Pancreas (tissue), 10 donors: ENCODE measurements around the gene GRPR. TPM values are rescaled to one million over a fixed set of nuclear protein-coding genes. Genes with fewer than 3 reads are reported as not detected.

Source experiments
- ATAC-seq, 4 donors: fragments of 200-7000 bp; cut with Tn5 transposase; one replicate each; pipeline versions ENCODE4 v1.8.0 to v1.9.1; 2020; ENCODE audit warnings: mild to moderate bottlenecking in 4 of 4, moderate library complexity in 4 of 4
- DNase-seq, 6 donors: peaks; one replicate each; pipeline ENCODE4 v3.0.0-alpha.2; 2020
- FAIRE-seq: peaks from 2 replicates; lab custom pipeline; 2012; peaks lifted over from hg19 to GRCh38; lab: Jason Lieb, UNC
- H3K27ac ChIP-seq, 4 donors: fragments of 200-600 bp; sonication (generic); 1 replicate in 3 of 4; 2 replicates in 1 of 4; pipeline versions ENCODE4 v1.5.0 to v1.8.0; 2020
- H3K27me3 ChIP-seq, 4 donors: fragments of 200-600 bp; one replicate each; pipeline ENCODE4 v1.8.0; 2021
- H3K36me3 ChIP-seq, 3 donors: fragments of 200-600 bp; sonication (generic) in 1 of 3; one replicate each; pipeline versions ENCODE4 v1.5.0 to v1.8.0; 2020 to 2021
- H3K4me1 ChIP-seq, 3 donors: fragments of 200-600 bp; one replicate each; pipeline ENCODE4 v1.8.0; 2021
- H3K4me3 ChIP-seq, 4 donors: fragments of 200-600 bp; sonication (generic) in 2 of 4; one replicate each; pipeline versions ENCODE4 v1.5.0 to v1.8.0; 2020 to 2021
- H3K9me3 ChIP-seq, 4 donors: fragments of 200-600 bp; one replicate each; pipeline ENCODE4 v1.8.0; 2021
- CTCF ChIP-seq, 4 donors: fragments of 200-600 bp; sonication (generic) in 3 of 4; IDR thresholded peaks; one replicate each; pipeline versions ENCODE4 v1.5.0 to v1.8.0; 2021; ENCODE audit warnings: antibody characterized with exemption in 4 of 4
- WGBS, 2 donors: extraction: QIAGEN DNeasy Blood & Tissue Kit; methylation state at CpG; one replicate each; pipeline ENCODE4 v1.1.7; 2013; 5-methylcytosine and 5-hydroxymethylcytosine counted together
- intact Hi-C, 3 donors: fragments of 100-400 bp; cut with DNase I; formaldehyde crosslinking; loops; one replicate each; pipeline versions ENCODE4 v1.11.1 to v1.14.2; 2022
- polyA plus RNA-seq, 2 donors: library from polyadenylated mRNA; stranded (reverse); fragments of 200-250 nt; gene quantifications; one replicate each; pipeline ENCODE4 v1.2.3, GENCODE V29; 2013
- total RNA-seq, 6 donors: library from RNA; stranded (reverse); fragmentation: NEBNext Ultra II Directional in 4 of 6; extraction: Animal tissue kit (Norgen Biotek cat#: 25700) in 4 of 6; gene quantifications; one replicate each; pipeline versions ENCODE4 v1.2.1 to v1.2.4, GENCODE V29; 2021 to 2023
- donor health status: healthy with polysubstance abuse.
- donor health status: DM: no; HTN: no; CAD: no; lungs with moderate emphysema.
- donor health status: DM: no; HTN: no; CAD: no.
- donor health status: control.
- donor health status: control.
- donor health status: Bipolar disorder and iron deficiency.
- donor health status: DM: yes; HTN: yes; CAD: no.
- donor health status: DM: no; HTN: no; CAD: no.
- donor health status: DM: no; HTN: no; CAD: no.
- donor health status: DM: yes; HTN: yes; CAD: no.

Gene GRPR
- total and polyA plus RNA-seq, 8 donors = 1.4 to 32.4 (median 8.2) TPM

DNA sequence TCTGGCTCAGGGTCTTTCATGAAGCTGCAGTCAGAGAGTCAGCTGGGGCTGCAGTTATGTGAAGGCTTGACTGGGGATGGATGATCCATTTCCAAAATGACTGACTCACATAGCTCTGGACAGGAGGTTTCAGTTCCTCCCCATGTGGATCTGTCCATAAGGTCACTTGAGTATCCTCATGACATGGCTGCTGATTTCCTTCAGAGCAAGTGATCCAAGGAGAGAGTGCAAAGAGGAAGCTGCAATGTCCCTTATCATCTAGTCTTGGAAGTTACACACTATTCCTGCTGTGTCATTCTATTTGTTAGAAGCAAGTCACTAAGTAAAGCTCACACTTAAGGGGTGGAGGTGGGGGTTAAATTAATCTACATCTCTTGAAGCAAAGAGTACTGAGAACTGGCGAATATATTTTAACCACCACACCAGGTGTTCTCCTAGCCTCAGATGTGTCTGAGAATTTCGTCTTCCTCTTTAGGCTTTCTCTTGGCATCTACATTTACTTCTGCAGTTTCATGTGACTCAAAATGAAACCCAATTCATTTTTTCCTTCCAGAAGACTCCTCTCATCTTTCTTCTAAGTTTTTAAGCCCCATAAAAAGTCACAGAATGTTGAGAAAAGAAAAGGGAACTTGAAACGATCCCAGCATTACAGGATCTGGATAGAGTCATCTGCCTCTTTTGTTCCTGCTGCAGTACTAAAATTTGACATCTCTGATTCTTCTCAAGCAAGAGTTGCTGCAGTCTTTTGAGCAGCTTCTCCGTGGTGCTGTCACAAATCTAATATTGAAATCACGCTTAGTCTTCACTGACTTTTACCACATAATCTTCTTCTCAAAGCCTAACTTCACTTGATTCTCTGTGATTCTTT lies 3.8 kb upstream of the GRPR start:
- Histone ChIP-seq H3K27me3 (peaks cover 0 to 10% (median 0%) of the 10 kb centered on the region in 4 donors), H3K36me3 (no peaks in the 10 kb centered on the region), H3K9me3 (no peaks in the 10 kb centered on the region), H3K4me1 (no peaks in the 10 kb centered on the region), H3K4me3 (no peak overlapping the region), H3K27ac (no peak overlapping the region)
- intact Hi-C loops = no loop called here
- ATAC-seq = no peak
- TF ChIP-seq CTCF (IDR thresholded peaks at IDR 0.05) = no peak
- WGBS, 2 donors = 62 to 70% methylated on average over 5 of the region's 5 CpGs
- no peak for DNase-seq
- no peak for FAIRE-seq

DNA sequence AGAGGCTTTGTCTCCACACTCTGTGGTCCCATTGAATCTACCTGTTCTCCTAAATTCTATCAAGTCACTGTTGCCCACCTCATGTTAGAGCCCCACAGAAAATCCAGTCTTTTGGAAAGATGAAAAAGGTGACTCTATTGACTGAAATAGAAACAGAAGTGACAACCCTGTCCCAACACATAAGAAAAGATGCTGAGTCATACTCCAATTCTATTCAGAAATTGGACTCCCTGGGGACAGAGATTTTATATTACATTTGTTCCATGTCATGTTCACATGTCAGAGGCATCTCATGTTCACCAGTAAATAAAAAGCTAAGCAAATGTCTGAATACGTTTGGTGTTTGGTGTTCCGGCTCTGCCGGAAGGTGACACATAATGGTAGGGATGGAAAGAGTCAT lies 2.9 kb upstream of the GRPR start:
- TF ChIP-seq CTCF (IDR thresholded peaks at IDR 0.05) = no peak
- intact Hi-C loops = no loop called here
- WGBS, 2 donors = 89 to 94% methylated on average over 3 of the region's 3 CpGs
- Histone ChIP-seq H3K36me3 (no peaks in the 10 kb centered on the region), H3K4me3 (no peak overlapping the region), H3K4me1 (no peaks in the 10 kb centered on the region), H3K9me3 (no peaks in the 10 kb centered on the region), H3K27me3 (peaks cover 0 to 9% (median 0%) of the 10 kb centered on the region in 4 donors), H3K27ac (no peak overlapping the region)
- DNase-seq = no peak
- no peak for FAIRE-seq
- no peak for ATAC-seq

- Histone ChIP-seq H3K9me3 (no peaks in the 10 kb centered on the region), H3K4me1 (no peaks in the 10 kb centered on the region), H3K27ac (peak overlapping the region; percentile 30 to 75 (median 53)), H3K27me3 (peaks cover 0 to 6% (median 0%) of the 10 kb centered on the region in 4 donors), H3K36me3 (no peaks in the 10 kb centered on the region), H3K4me3 (peak overlapping the region in 3 of 4 donors; percentile 13 to 36 (median 26))
- FAIRE-seq = no peak
- ATAC-seq = peak; percentile 48 to 56 (median 51)
- WGBS, 2 donors = 20 to 27% methylated on average over 7 of the region's 7 CpGs
- intact Hi-C loops = no loop called here
- no peak for TF ChIP-seq CTCF (IDR thresholded peaks at IDR 0.05)
- DNase-seq = peak in 2 of 6 donors; percentile 9 to 13
Observed at GRCh38 chrX:16124201-16124600, 836 bp downstream of the GRPR start.

DNA sequence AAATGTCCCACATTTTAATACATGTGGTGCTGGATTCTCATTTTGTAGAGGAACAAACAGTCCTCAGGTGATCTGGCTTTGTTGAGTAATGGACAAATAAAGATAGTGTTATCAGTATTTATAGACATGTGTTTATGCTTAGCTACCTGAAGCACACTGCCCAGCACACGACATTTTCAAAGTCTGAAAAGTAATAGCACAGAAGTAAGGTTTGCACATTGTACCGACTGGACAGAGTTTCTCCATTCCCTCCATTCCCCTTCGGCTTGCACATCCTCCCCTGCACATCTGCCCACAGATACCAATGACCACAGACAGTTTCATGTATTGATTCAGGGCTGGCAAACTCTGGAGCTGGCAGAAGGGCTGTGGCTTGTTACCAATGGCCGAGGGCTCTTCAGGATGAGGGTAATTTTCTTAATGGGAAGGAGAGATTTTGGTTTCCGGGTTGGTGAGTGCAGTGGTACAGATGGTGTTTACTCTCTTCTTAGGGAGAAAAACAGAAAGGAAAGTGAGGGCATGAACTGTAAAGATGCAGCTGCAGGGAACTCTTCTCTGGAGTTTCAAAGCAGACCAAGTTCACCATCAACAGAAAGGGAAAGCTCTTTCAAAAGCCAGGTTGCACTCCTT lies 2.3 kb downstream of the GRPR start:
- FAIRE-seq (no peak), ATAC-seq (peak; percentile 55 to 71 (median 62)), DNase-seq (no peak)
- no peaks in the 10 kb centered on the region for H3K36me3 ChIP-seq
- intact Hi-C loops = no loop called here
- H3K9me3 ChIP-seq = no peaks in the 10 kb centered on the region
- H3K27ac ChIP-seq = peak overlapping the region; percentile 30 to 75 (median 53)
- 18 to 22% methylated on average over 5 of the region's 5 CpGs for WGBS, 2 donors
- H3K4me1 ChIP-seq = peaks cover 0 to 6% (median 5%) of the 10 kb centered on the region in 3 donors
- peak overlapping the region in 3 of 4 donors; percentile 4 to 36 (median 26) for H3K4me3 ChIP-seq
- no peak for TF ChIP-seq CTCF (IDR thresholded peaks at IDR 0.05)
- H3K27me3 ChIP-seq = peaks cover 0 to 6% (median 0%) of the 10 kb centered on the region in 4 donors
